Measurements from ENCODE around the gene ELF2. TPM values are rescaled to one million over a fixed set of nuclear protein-coding genes. Genes with fewer than 3 reads are reported as not detected.

Gene ELF2
- 30.5 and 44.3 TPM in 2 replicates for total RNA-seq (ENCODE audit: low replicate concordance)

DNA sequence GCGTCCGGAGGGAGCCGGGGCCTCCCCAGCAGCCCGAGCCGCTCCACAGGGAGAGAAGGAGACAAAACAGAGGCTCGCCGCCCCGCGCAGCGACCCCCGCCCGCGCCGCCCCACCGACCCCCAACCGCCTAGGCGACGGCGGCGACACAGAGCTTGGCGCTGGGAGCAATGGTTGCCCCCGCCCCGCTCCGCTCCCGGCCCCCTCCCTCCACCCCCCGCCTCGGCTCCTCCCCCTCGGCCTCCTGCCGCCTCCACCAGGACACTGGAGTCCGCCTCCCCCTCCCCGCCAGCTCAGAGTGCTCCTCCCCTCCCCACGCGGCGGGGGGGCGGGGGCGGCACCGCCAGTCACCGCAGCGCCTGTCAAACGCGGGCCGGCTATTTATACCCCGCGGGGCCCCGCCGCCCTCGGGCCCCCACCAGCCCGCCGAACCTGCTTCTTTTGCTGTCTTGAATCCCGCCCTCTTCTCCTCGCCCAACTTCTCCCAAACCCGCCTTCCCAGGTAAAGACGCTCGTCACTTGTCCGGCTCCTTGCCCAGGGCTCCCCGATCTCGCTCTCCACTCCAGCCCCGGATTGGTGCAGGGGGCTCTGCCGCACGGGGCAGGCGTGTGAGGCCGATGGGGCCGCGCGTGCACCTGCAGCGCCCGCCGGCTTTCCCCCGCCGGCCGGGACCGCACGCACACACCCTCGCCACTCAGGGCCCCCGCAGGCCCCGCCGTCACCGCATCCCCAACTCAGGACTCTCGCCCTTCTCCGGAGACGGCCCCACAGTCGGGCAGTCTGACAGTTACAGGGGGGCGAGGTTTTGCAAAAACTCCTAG is at the start of gene ELF2:
Gene ELF2, minus strand, starts transcription at position 170 of the 820 bp plus-strand sequence. CDS start 39,517 bp downstream, outside the sequence.
- peak within 1 kb of the TSS; percentile 88 for H3K4me3 ChIP-seq

DNA sequence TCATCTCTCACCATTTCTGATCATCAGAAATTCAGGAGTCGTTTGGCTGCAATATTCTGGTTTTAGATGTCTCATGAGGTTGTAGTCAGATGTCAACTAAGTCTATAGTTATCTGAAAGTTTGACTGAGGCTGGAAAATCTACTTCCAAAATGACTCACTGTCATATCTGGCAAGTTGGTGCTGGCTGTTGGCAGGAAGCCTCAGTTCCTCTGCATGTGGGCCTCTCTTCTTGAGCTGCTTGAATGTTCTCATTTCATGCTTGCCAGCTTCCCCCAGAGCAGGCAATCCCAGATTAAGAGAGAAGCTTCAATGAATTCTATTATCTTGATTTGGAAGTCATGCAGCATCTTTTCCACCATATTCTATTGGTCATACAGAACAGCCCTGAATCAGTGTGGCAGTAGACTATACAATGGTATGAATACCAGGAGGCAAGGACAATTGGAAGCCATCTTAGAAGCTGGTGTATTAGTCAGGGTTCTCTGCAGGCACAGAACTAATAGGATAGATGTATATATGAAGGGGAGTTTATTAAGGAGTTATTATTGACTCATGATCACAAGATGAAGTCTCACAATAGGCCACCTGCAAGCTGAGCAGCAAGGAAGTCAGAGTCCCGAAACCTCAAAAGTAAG is 46.8 kb upstream of the ELF2 start:
- no peaks in the 10 kb centered on the region for H3K9me3 ChIP-seq (ENCODE audit: low read depth)
- no peaks in the 10 kb centered on the region for H3K36me3 ChIP-seq
- no peaks in the 10 kb centered on the region for H3K79me2 ChIP-seq (ENCODE audit: low read depth)
- H3K4me3 ChIP-seq: no peak overlapping the region
- TF ChIP-seq, protein P1, sequence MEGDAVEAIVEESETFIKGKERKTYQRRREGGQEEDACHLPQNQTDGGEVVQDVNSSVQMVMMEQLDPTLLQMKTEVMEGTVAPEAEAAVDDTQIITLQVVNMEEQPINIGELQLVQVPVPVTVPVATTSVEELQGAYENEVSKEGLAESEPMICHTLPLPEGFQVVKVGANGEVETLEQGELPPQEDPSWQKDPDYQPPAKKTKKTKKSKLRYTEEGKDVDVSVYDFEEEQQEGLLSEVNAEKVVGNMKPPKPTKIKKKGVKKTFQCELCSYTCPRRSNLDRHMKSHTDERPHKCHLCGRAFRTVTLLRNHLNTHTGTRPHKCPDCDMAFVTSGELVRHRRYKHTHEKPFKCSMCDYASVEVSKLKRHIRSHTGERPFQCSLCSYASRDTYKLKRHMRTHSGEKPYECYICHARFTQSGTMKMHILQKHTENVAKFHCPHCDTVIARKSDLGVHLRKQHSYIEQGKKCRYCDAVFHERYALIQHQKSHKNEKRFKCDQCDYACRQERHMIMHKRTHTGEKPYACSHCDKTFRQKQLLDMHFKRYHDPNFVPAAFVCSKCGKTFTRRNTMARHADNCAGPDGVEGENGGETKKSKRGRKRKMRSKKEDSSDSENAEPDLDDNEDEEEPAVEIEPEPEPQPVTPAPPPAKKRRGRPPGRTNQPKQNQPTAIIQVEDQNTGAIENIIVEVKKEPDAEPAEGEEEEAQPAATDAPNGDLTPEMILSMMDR (IDR thresholded peaks at IDR 0.05): no peak
- no peak for TF ChIP-seq EZH2 (IDR thresholded peaks at IDR 0.05)
- no peak for TF ChIP-seq EZH2phosphoT487 (IDR thresholded peaks at IDR 0.05)
- H3F3A ChIP-seq (ENCODE audit: low read depth): no peaks in the 10 kb centered on the region
- Mint-ChIP-seq H3K27ac (no peak overlapping the region), H3K4me3 (no peak overlapping the region), H3K4me1 (peaks cover 9% of the 10 kb centered on the region), H3K36me3 (no peaks in the 10 kb centered on the region), H3K9me3 (no peaks in the 10 kb centered on the region), H3K27me3 (ENCODE audit: insufficient read depth, low read depth) (no peaks in the 10 kb centered on the region)
- DNase-seq (ENCODE audit: low spot score): no peak
- H3K4me2 ChIP-seq: no peak overlapping the region
- H3K27ac ChIP-seq: no peak overlapping the region
- no peak overlapping the region for H2AFZ ChIP-seq (replicated peaks)
- H4K20me1 ChIP-seq (ENCODE audit: low read depth): no peaks in the 10 kb centered on the region
- H3K9ac ChIP-seq: no peak overlapping the region
- H3K4me1 ChIP-seq: no peaks in the 10 kb centered on the region
- no peaks in the 10 kb centered on the region for H3K27me3 ChIP-seq

More for the DNA sequence above, at the start of gene ELF2:
- Histone ChIP-seq H3K4me2 (peak within 1 kb of the TSS; percentile 94), H3K9ac (peak within 1 kb of the TSS; percentile 71), H3K9me3 (ENCODE audit: low read depth) (no peaks in the 10 kb centered on the region), H2AFZ (replicated peaks) (peak within 1 kb of the TSS; percentile 86), H3K4me1 (peaks cover 9% of the 10 kb centered on the region), H3K27ac (peak within 1 kb of the TSS; percentile 96), H4K20me1 (ENCODE audit: low read depth) (peaks cover 34% of the 10 kb centered on the region), H3F3A (ENCODE audit: low read depth) (peaks cover 59% of the 10 kb centered on the region), H3K79me2 (ENCODE audit: low read depth) (peaks cover 38% of the 10 kb centered on the region), H3K27me3 (peaks cover 4% of the 10 kb centered on the region), H3K36me3 (no peaks in the 10 kb centered on the region)
- H3K4me3 Mint-ChIP-seq: peak within 1 kb of the TSS; percentile 97
- peaks cover 16% of the 10 kb centered on the region for H3K4me1 Mint-ChIP-seq
- peak; percentile 94 for DNase-seq (ENCODE audit: low spot score)
- H3K27ac Mint-ChIP-seq: peak within 1 kb of the TSS; percentile 65
- H3K36me3 Mint-ChIP-seq: no peaks in the 10 kb centered on the region
- TF ChIP-seq EZH2phosphoT487 (IDR thresholded peaks at IDR 0.05) (no peak), EZH2 (IDR thresholded peaks at IDR 0.05) (no peak)
- TF ChIP-seq, protein P1 (IDR thresholded peaks at IDR 0.05): no peak
- H3K9me3 Mint-ChIP-seq: no peaks in the 10 kb centered on the region
- H3K27me3 Mint-ChIP-seq (ENCODE audit: insufficient read depth, low read depth): peaks cover 10% of the 10 kb centered on the region

DNA sequence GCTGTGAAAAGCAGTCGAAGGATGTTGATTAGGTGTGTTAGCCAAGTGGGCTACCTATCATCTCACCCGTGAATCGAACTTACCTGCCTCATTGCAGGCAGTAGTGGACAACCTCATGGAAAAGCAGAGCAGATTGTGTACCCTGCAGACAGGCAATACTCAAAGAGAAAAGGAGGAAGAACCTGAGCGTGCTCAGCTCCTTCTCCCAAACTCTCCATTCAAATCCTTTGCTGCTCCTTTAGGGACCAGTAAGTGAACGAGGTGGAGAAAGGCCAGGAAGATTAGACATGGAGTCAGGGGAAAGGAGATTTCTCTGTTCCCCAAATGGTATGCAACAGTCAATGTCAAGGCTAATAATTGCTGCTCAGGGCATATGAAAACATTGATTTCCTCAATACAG is 45.2 kb upstream of the ELF2 start:
- Histone ChIP-seq H3K36me3 (no peaks in the 10 kb centered on the region), H3K4me3 (no peak overlapping the region), H4K20me1 (ENCODE audit: low read depth) (no peaks in the 10 kb centered on the region), H3K27ac (no peak overlapping the region), H3K4me2 (no peak overlapping the region), H3K4me1 (no peaks in the 10 kb centered on the region), H3K9me3 (ENCODE audit: low read depth) (no peaks in the 10 kb centered on the region), H2AFZ (replicated peaks) (no peak overlapping the region), H3K27me3 (no peaks in the 10 kb centered on the region), H3K9ac (no peak overlapping the region), H3F3A (ENCODE audit: low read depth) (no peaks in the 10 kb centered on the region), H3K79me2 (ENCODE audit: low read depth) (no peaks in the 10 kb centered on the region)
- Mint-ChIP-seq H3K27ac (no peak overlapping the region), H3K9me3 (peaks cover 3% of the 10 kb centered on the region), H3K36me3 (no peaks in the 10 kb centered on the region), H3K4me1 (peaks cover 9% of the 10 kb centered on the region), H3K27me3 (ENCODE audit: insufficient read depth, low read depth) (no peaks in the 10 kb centered on the region), H3K4me3 (no peak overlapping the region)
- TF ChIP-seq, protein P1 (IDR thresholded peaks at IDR 0.05): no peak
- DNase-seq (ENCODE audit: low spot score): no peak
